Measurements from ENCODE around the gene UBE2U. TPM values are rescaled to one million over a fixed set of nuclear protein-coding genes. Genes with fewer than 3 reads are reported as not detected.

UBE2U gene
- total and polyA plus RNA-seq, 2 of the 4 experiments (the other 2 are of a cell fraction) = not detected

DNA sequence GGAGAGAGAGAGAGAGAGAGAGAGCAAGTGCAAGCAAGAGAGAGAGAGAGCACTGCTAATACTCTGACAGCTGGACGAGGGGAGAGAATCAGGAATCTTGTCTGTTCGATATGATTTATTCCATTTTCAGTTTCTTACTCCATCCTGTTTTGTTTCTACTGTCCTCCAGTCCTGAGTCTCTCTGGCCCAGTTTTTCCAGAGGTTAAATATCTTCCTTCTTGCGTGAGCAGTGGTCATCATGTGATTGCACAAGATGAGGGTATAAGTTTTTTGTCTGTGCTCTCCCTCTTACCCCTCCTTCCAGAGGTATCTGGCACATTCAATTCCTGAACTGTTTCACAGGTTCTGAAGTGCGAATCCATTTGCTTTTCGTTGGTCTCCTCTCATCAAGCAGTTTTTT, 16.8 kb downstream of the UBE2U start:
- DNase-seq = no peak
- CTCF ChIA-PET = no interaction called here

More for the DNA sequence above, 16.8 kb downstream of the UBE2U start:
- no peaks in the 10 kb centered on the region for H3K27me3 ChIP-seq (ENCODE audit: control insufficient read depth, insufficient read depth, low read length)
- H4K8ac ChIP-seq (ENCODE audit: low read depth in 2 of 2, low read length in 2 of 2) = no peak overlapping the region
- intact Hi-C loops (cut with micrococcal nuclease) = no loop called here
- no peak overlapping the region for H3K4ac ChIP-seq (ENCODE audit: low read depth, low read length)
- H3K14ac ChIP-seq (replicated peaks; ENCODE audit: low read depth, low read length) = no peak overlapping the region
- H2AK9ac ChIP-seq (replicated peaks; ENCODE audit: low read depth, low read length, poor library complexity) = no peak overlapping the region
- 0 out of 2 replicates have a peak, but pooled peaks cover 2% of the 10 kb centered on the region for H3K9me3 ChIP-seq (ENCODE audit: control insufficient read depth, insufficient read depth, low read length)
- H3K4me3 ChIP-seq (ENCODE audit: insufficient read depth, low read depth, low read length) = no peak overlapping the region
- no peak overlapping the region for H2AFZ ChIP-seq (replicated peaks; ENCODE audit: low read length, poor library complexity)
- dilution Hi-C loops (cut with HindIII; ENCODE audit: low sequenced_read_pairs, unreplicated experiment) = no loop called here
- no peak for ATAC-seq (ENCODE audit: low read depth)
- no peak overlapping the region for H4K91ac ChIP-seq (ENCODE audit: insufficient read depth, low read depth, low read length)
- H3K79me1 ChIP-seq (ENCODE audit: low read depth in 1 of 2, low read length in 2 of 2) = no peaks in the 10 kb centered on the region
- H3K23ac ChIP-seq (ENCODE audit: low read depth, low read length) = no peak overlapping the region
- H2BK15ac ChIP-seq (ENCODE audit: low read depth, low read length) = no peak overlapping the region; the same call in 2 of the 3 replicates
- in situ Hi-C loops (cut with MboI; ENCODE audit: low sequenced_read_pairs) = no loop called here
- H4K5ac ChIP-seq (ENCODE audit: low read depth, low read length) = no peak overlapping the region
- peaks cover 4% of the 10 kb centered on the region for H3K4me1 ChIP-seq (ENCODE audit: control insufficient read depth, insufficient read depth, low read length)
- no peak overlapping the region for H3K9ac ChIP-seq (ENCODE audit: low read depth, low read length)
- no peak overlapping the region for H2BK5ac ChIP-seq (ENCODE audit: low read depth, low read length, poor library complexity, severe bottlenecking)
- TF ChIP-seq CHD1 (IDR thresholded peaks at IDR 0.05; ENCODE audit: low read depth, low read length) (no peak), MAZ (IDR thresholded peaks at IDR 0.05; ENCODE audit: borderline replicate concordance, low read depth, low read length) (no peak), POLR2A (IDR thresholded peaks at IDR 0.05; ENCODE audit: low read depth, low read length) (no peak), MAFK (IDR thresholded peaks at IDR 0.05; ENCODE audit: low read depth, low read length) (no peak), CEBPB (IDR thresholded peaks at IDR 0.05; ENCODE audit: low read depth, low read length) (peak; percentile 52), RCOR1 (IDR thresholded peaks at IDR 0.05; ENCODE audit: insufficient replicate concordance, low read length) (no peak), RFX5 (IDR thresholded peaks at IDR 0.05; ENCODE audit: low read depth, low read length) (no peak), RAD21 (IDR thresholded peaks at IDR 0.05; ENCODE audit: low read length) (no peak)
- H3K9me1 ChIP-seq (ENCODE audit: insufficient read depth, low read length) = no peaks in the 10 kb centered on the region; the same call in 1 of the 2 replicates
- H3K36me3 ChIP-seq (ENCODE audit: control insufficient read depth, insufficient read depth, low read length) = no peaks in the 10 kb centered on the region
- no peak overlapping the region for H2BK20ac ChIP-seq (ENCODE audit: low read depth, low read length)
- no peak overlapping the region for H3K27ac ChIP-seq (ENCODE audit: insufficient read depth, low read length)
- no peak overlapping the region for H3K18ac ChIP-seq (ENCODE audit: low read depth, low read length)
- no TSS peak for BruUV-seq (replicated peaks)
- H2BK120ac ChIP-seq (ENCODE audit: low read depth, low read length) = no peak overlapping the region
- H2AK5ac ChIP-seq (ENCODE audit: low read depth, low read length) = no peak overlapping the region
- POLR2A ChIA-PET (ENCODE audit: unreplicated experiment) = no interaction called here
- no peak overlapping the region for H3K56ac ChIP-seq (ENCODE audit: extremely low read depth, insufficient read depth, low read length)
- H3K4me2 ChIP-seq (ENCODE audit: low read depth, low read length) = no peak overlapping the region
- WGBS, 2 experiments (ENCODE audit: extremely low coverage in 2 of 2, insufficient read length in 1 of 2) = no CpG with 5 or more reads among the region's 5 CpGs
- H4K20me1 ChIP-seq (ENCODE audit: insufficient read depth, low read length) = no peaks in the 10 kb centered on the region
